Osteoblast (primary cell): ENCODE results near the gene KRTAP3-1. TPM values are rescaled to one million over a fixed set of nuclear protein-coding genes. Genes with fewer than 3 reads are reported as not detected.
"Not testable (repeated sequence)": the region's sequence is repeated elsewhere in the genome, so short reads cannot be mapped to it uniquely, and the experiment has no call there.

Experiments
- DNase-seq: peaks from one replicate; pipeline ENCODE4 v3.0.0; 2011; ENCODE audit warnings: low spot score, mixed read lengths; ENCODE audit not compliant: insufficient read length; ENCODE audit errors: missing footprints
- H2AFZ ChIP-seq: 2 replicates; pipeline ENCODE4 v1.6.0; 2011; ENCODE audit warnings: mild to moderate bottlenecking, low read length
- H3K27ac ChIP-seq: 2 replicates; pipeline ENCODE4 v1.5.1; 2011; ENCODE audit warnings: mild to moderate bottlenecking, low read depth, low read length, moderate library complexity
- H3K27me3 ChIP-seq: 2 replicates; pipeline ENCODE4 v1.6.0; 2012; ENCODE audit warnings: mild to moderate bottlenecking, control low read depth, inconsistent platforms, low read length, moderate library complexity; ENCODE audit not compliant: insufficient read depth
- H3K36me3 ChIP-seq: 2 replicates; pipeline ENCODE4 v1.5.1; 2011; ENCODE audit warnings: mild to moderate bottlenecking, low read length, control low read depth, moderate library complexity; ENCODE audit not compliant: insufficient read depth
- H3K4me1 ChIP-seq: 2 replicates; pipeline ENCODE4 v1.5.1; 2011; ENCODE audit warnings: mild to moderate bottlenecking, low read length, control low read depth, moderate library complexity; ENCODE audit not compliant: insufficient read depth
- H3K4me2 ChIP-seq: 2 replicates; pipeline ENCODE4 v1.6.0; 2011; ENCODE audit warnings: mild to moderate bottlenecking, low read length; ENCODE audit not compliant: insufficient read depth
- H3K4me3 ChIP-seq: fragments of 200-600 bp; sonication (generic); 3 replicates; pipeline ENCODE4 v1.5.1; 2012; ENCODE audit warnings: mild to moderate bottlenecking, low read length, inconsistent platforms; ENCODE audit not compliant: insufficient read depth
- H3K79me2 ChIP-seq: 2 replicates; pipeline ENCODE4 v1.6.0; 2012; ENCODE audit warnings: mild to moderate bottlenecking, low read length, control low read depth, inconsistent platforms; ENCODE audit not compliant: insufficient read depth
- H3K9me3 ChIP-seq: 2 replicates; pipeline ENCODE4 v1.5.1; 2011; ENCODE audit warnings: low read depth, low read length, control low read depth
- H4K20me1 ChIP-seq: 2 replicates; pipeline ENCODE4 v1.6.0; 2012; ENCODE audit warnings: mild to moderate bottlenecking, low read length, control low read depth; ENCODE audit not compliant: insufficient read depth
- total RNA-seq: library from RNA; depleted of rRNA; stranded (reverse); fragments of >200 nt; gene quantifications from 2 replicates; pipeline ENCODE4 v1.2.3, GENCODE V29; 2012
- TF ChIP-seq, protein P1 (sequence below): IDR thresholded peaks from 2 replicates; pipeline ENCODE4 v1.5.1; 2011; ENCODE audit warnings: mild to moderate bottlenecking, low read depth, low read length, moderate library complexity; ENCODE audit errors: extremely low read depth

The KRTAP3-1 gene
- total RNA-seq, 1 donor = not detected

DNA sequence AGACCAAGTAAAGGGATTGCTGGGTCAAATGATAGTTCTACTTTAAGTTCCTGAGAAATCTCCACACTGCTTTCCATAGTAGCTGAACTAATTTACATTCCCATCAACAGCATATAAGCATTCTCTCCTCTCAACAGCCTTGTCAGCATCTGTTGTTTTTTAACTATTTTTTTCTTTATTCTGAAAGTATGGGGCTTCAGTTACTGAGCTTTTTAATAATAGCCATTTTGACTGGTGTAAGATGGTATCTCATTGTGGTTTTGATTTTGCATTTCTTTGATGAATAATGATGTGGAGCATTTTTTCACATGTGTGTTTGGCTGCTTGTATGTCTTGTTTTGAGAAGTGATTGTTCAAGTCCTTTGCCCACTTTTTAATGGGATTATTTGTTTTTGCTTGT is 43.6 kb upstream of the KRTAP3-1 start:
- peak; percentile 86 for DNase-seq
- Histone ChIP-seq H3K27me3 (no peaks in the 10 kb centered on the region), H4K20me1 (no peaks in the 10 kb centered on the region), H3K4me1 (peaks cover 33% of the 10 kb centered on the region), H3K9me3 (peaks cover 2% of the 10 kb centered on the region), H3K4me3 (no peak overlapping the region), H3K4me2 (no peak overlapping the region), H3K36me3 (no peaks in the 10 kb centered on the region), H2AFZ (no peak overlapping the region), H3K79me2 (peaks cover 9% of the 10 kb centered on the region), H3K27ac (peak overlapping the region; percentile 66)
- TF ChIP-seq, protein P1, sequence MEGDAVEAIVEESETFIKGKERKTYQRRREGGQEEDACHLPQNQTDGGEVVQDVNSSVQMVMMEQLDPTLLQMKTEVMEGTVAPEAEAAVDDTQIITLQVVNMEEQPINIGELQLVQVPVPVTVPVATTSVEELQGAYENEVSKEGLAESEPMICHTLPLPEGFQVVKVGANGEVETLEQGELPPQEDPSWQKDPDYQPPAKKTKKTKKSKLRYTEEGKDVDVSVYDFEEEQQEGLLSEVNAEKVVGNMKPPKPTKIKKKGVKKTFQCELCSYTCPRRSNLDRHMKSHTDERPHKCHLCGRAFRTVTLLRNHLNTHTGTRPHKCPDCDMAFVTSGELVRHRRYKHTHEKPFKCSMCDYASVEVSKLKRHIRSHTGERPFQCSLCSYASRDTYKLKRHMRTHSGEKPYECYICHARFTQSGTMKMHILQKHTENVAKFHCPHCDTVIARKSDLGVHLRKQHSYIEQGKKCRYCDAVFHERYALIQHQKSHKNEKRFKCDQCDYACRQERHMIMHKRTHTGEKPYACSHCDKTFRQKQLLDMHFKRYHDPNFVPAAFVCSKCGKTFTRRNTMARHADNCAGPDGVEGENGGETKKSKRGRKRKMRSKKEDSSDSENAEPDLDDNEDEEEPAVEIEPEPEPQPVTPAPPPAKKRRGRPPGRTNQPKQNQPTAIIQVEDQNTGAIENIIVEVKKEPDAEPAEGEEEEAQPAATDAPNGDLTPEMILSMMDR = no peak

DNA sequence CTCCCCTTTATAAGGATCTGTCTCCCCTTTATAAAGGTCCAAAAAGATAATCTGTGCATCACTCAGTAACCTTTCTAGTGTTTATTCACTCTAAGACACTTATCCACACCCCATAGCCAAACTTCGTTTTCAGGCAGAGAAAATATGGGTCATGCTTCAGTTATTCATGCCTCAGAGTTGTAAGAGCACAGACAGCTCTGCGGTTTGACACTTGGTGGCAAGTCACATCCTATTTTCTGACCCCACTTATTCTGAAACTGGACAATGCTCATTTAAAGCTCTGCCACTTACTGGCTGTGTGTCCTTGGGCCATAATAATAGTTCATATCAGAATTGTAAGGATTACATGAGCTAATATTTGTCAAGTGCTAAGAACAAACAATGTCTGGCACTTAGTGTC is 40.2 kb upstream of the KRTAP3-1 start:
- H3K4me1 ChIP-seq = peaks cover 38% of the 10 kb centered on the region
- H3K4me3 ChIP-seq = no peak overlapping the region
- no peaks in the 10 kb centered on the region for H3K9me3 ChIP-seq
- H4K20me1 ChIP-seq = no peaks in the 10 kb centered on the region
- H3K36me3 ChIP-seq = no peaks in the 10 kb centered on the region
- H3K27ac ChIP-seq = peak overlapping the region; percentile 97
- H3K27me3 ChIP-seq = no peaks in the 10 kb centered on the region
- H2AFZ ChIP-seq = no peak overlapping the region
- peak overlapping the region; percentile 63 for H3K4me2 ChIP-seq
- peaks cover 5% of the 10 kb centered on the region for H3K79me2 ChIP-seq
- DNase-seq = peak; percentile 95
- TF ChIP-seq, protein P1 = no peak

DNA sequence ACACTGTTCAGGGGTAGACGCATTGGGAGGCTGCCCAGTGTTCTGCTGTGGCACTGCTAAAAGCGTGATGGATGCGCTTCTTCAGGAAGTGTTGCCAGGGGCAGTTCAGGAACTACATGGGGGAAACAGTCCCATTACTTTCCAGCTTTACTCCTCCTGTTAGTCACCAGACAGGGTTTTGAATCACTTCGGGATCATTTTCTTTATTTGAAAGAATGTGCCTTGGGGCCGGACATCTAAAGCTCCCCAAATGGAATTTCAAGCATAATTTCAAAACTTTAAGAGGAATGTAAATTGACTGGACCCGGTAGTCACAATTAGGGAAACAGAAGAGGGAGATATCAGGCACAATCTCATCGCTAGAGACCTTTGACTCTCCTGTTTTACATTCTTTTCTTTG is 39.5 kb upstream of the KRTAP3-1 start:
- Histone ChIP-seq H3K4me3 (no peak overlapping the region), H3K27me3 (no peaks in the 10 kb centered on the region), H3K79me2 (no peaks in the 10 kb centered on the region), H3K4me1 (peaks cover 38% of the 10 kb centered on the region), H3K4me2 (peak overlapping the region; percentile 63), H2AFZ (peak overlapping the region; percentile 60), H3K36me3 (no peaks in the 10 kb centered on the region), H4K20me1 (no peaks in the 10 kb centered on the region), H3K9me3 (no peaks in the 10 kb centered on the region), H3K27ac (peak overlapping the region; percentile 97)
- peak; percentile 97 for DNase-seq
- TF ChIP-seq, protein P1 = no peak

DNA sequence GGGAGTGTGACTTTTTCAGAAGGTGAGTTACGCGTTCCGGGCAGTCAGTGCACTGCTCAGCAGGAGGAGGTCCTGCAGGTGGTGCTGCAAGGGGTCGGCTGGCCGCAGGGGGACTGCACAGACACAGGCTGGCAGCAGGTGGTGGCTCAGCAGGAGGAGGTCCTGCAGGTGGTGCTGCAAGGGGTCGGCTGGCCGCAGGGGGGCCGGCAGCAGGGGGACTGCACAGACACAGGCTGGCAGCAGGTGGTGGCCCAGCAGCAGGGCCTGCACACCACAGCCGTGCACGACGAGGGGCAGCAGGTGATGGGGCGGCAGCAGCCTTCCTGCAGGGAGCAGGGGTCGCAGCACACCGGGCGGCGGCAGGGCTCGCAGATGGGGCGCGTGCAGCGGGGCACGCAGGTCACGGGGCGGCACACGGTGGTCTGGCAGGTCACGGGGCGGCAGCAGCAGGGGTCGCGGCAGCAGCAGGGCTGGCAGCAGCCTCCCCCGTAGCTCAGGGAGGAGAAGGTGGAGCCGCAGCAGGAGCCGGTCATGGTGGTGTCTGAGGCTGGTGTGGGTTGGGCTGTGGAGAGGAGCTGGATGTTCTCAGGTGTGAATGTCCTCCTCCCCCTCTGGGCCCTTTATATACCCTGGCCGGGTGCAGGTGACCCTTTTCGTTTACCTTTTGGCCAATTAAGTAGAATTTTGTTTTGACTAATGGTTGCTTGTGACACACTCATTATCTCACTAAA is 38.0 kb upstream of the KRTAP3-1 start, which contains the start of gene KRTAP2-1:
Gene KRTAP2-1, minus strand, starts transcription at position 582 of the 731 bp plus-strand sequence. Its CDS starts 49 bp downstream, at position 533.
- H3K79me2 ChIP-seq, H3K4me3 ChIP-seq, H4K20me1 ChIP-seq, DNase-seq, H3K27me3 ChIP-seq, H3K36me3 ChIP-seq, H2AFZ ChIP-seq, H3K9me3 ChIP-seq: not testable (repeated sequence)
- Histone ChIP-seq H3K4me1 (peaks cover 32% of the 10 kb centered on the region), H3K27ac (peak within 1 kb of the TSS; percentile 97), H3K4me2 (peak within 1 kb of the TSS; percentile 63)
